Spleen (tissue), 11 donors: ENCODE results near the gene CMSS1. TPM values are rescaled to one million over a fixed set of nuclear protein-coding genes. Genes with fewer than 3 reads are reported as not detected.

Experiments
- DNase-seq: peaks from one replicate; pipeline ENCODE4 v3.0.0-alpha.2; 2020
- H3K27ac ChIP-seq, 8 donors: fragments of 200-600 bp; sonication (generic) in 7 of 8; 1 replicate in 4 of 8; 2 replicates in 4 of 8; pipeline versions ENCODE4 v1.5.0 to v1.8.0; 2016 to 2021; ENCODE audit warnings: inconsistent platforms in 4 of 8, mild to moderate bottlenecking in 4 of 8, moderate library complexity in 1 of 8
- H3K27me3 ChIP-seq, 7 donors: fragments of 200-600 bp; sonication (generic) in 6 of 7; replicated peaks in 1 of 7; 1 replicate in 4 of 7; 2 replicates in 3 of 7; pipeline versions ENCODE4 v1.5.0 to v1.8.0; 2016 to 2021; ENCODE audit warnings: inconsistent platforms in 3 of 7, mild to moderate bottlenecking in 1 of 7
- H3K36me3 ChIP-seq, 6 donors: fragments of 200-600 bp; sonication (generic) in 5 of 6; 1 replicate in 4 of 6; 2 replicates in 2 of 6; pipeline versions ENCODE4 v1.5.0 to v1.8.0; 2016 to 2021; ENCODE audit warnings: inconsistent platforms in 2 of 6
- H3K4me1 ChIP-seq, 6 donors: fragments of 200-600 bp; sonication (generic) in 5 of 6; 1 replicate in 3 of 6; 2 replicates in 3 of 6; pipeline versions ENCODE4 v1.5.0 to v1.8.0; 2016 to 2021; ENCODE audit warnings: inconsistent platforms in 3 of 6
- H3K4me3 ChIP-seq, 8 donors: fragments of 200-600 bp; sonication (generic) in 7 of 8; 1 replicate in 4 of 8; 2 replicates in 4 of 8; pipeline versions ENCODE4 v1.5.0 to v1.8.0; 2016 to 2021; ENCODE audit warnings: inconsistent platforms in 4 of 8, mild to moderate bottlenecking in 4 of 8, moderate library complexity in 2 of 8
- H3K9me3 ChIP-seq, 8 donors: fragments of 200-600 bp; sonication (generic) in 7 of 8; 1 replicate in 4 of 8; 2 replicates in 4 of 8; pipeline versions ENCODE4 v1.5.0 to v1.8.0; 2016 to 2021; ENCODE audit warnings: inconsistent platforms in 4 of 8
- CTCF ChIP-seq, 11 experiments: fragments of 200-600 bp in 7 of 11; fragments of 450-650 bp in 4 of 11; sonication (generic) in 4 of 11; IDR thresholded peaks in 8 of 11; conservative IDR thresholded peaks in 3 of 11; 1 replicate in 7 of 11; 2 replicates in 4 of 11; pipeline versions ENCODE4 v1.4.0 to v1.8.0; 2016 to 2021; ENCODE audit warnings: antibody characterized with exemption in 11 of 11, inconsistent platforms in 4 of 11, mild to moderate bottlenecking in 1 of 11
- POLR2A ChIP-seq, 3 donors: fragments of 450-650 bp; IDR thresholded peaks; one replicate each; pipeline ENCODE4 v1.5.1; 2017; ENCODE audit warnings: antibody characterized with exemption in 3 of 3, mild to moderate bottlenecking in 1 of 3
- POLR2AphosphoS5 ChIP-seq, 3 donors: sonication (generic); formaldehyde crosslinking; IDR thresholded peaks; one replicate each; pipeline ENCODE4 v1.5.1; 2017; ENCODE audit warnings: antibody characterized with exemption in 3 of 3
- whole genome bisulfite sequencing, 5 donors: extraction: QIAGEN DNeasy Blood & Tissue Kit in 3 of 5; methylation state at CpG; one replicate each; pipeline versions ENCODE4 v1.1.5 to v1.1.7; 2013 to 2018; 5-methylcytosine and 5-hydroxymethylcytosine counted together
- intact Hi-C: fragments of 100-400 bp; cut with DNase I; formaldehyde crosslinking; loops from one replicate; pipeline ENCODE4 v1.15.0; 2023; ENCODE audit warnings: low total_unique reads
- polyA plus RNA-seq, 3 donors: library from polyadenylated mRNA; stranded (reverse); fragments of 200-250 nt; gene quantifications; one replicate each; pipeline ENCODE4 v1.2.1, GENCODE V29; 2013
- total RNA-seq, 7 donors: library from RNA; depleted of rRNA in 3 of 7; stranded (reverse); fragments of >200 nt in 3 of 7; fragmentation: NEBNext Ultra II Directional in 4 of 7; extraction: Animal tissue kit (Norgen Biotek cat#: 25700) in 4 of 7; gene quantifications; one replicate each; pipeline versions ENCODE4 v1.1.0 to v1.2.1, GENCODE V29; 2016 to 2021
- donor health status: healthy with polysubstance abuse.
- donor health status: DM: no; HTN: no; CAD: no; lungs with moderate emphysema.
- donor health status: DM: no; HTN: no; CAD: no.
- donor health status: Bipolar disorder and iron deficiency.
- donor health status: healthy.
- donor health status: DM: no; HTN: no; CAD: no.
- donor health status: DM: yes; HTN: yes; CAD: no.

The CMSS1 gene
- total and polyA plus RNA-seq, 10 donors, result 6.9 to 30.1 (median 20.0) TPM

GRCh38 chr3:100042166-100042981 lies 224.7 kb downstream of the CMSS1 start:
- Histone ChIP-seq H3K4me1 (peaks cover 11 to 75% (median 63%) of the 10 kb centered on the region in 6 donors), H3K4me3 (no peak overlapping the region), H3K9me3 (no peaks in the 10 kb centered on the region), H3K36me3 (no peaks in the 10 kb centered on the region), H3K27me3 (no peaks in the 10 kb centered on the region), H3K27ac (peak overlapping the region; percentile 27 to 87 (median 71))
- intact Hi-C loops, result loop anchor here (10.0 kb wide), 1 partner anchor 168 kb away; no protein-coding TSS in a partner anchor
- 74 to 88% (median 86%) methylated on average over 6 of the region's 6 CpGs for WGBS, 5 donors
- no peak for DNase-seq
- TF ChIP-seq POLR2A (IDR thresholded peaks at IDR 0.05) (no peak), CTCF (IDR thresholded peaks at IDR 0.05 in 8 of 11, conservative IDR thresholded peaks at IDR 0.05 in 3 of 11) (no peak), POLR2AphosphoS5 (IDR thresholded peaks at IDR 0.05) (no peak)

- Histone ChIP-seq H3K9me3 (no peaks in the 10 kb centered on the region), H3K27ac (peak overlapping the region in 7 of 8 donors; percentile 52 to 87 (median 71)), H3K4me1 (peaks cover 15 to 84% (median 72%) of the 10 kb centered on the region in 6 donors), H3K4me3 (no peak overlapping the region), H3K27me3 (no peaks in the 10 kb centered on the region), H3K36me3 (no peaks in the 10 kb centered on the region)
- TF ChIP-seq CTCF (IDR thresholded peaks at IDR 0.05 in 8 of 11, conservative IDR thresholded peaks at IDR 0.05 in 3 of 11) (no peak), POLR2AphosphoS5 (IDR thresholded peaks at IDR 0.05) (no peak), POLR2A (IDR thresholded peaks at IDR 0.05) (no peak)
- intact Hi-C loops, result loop anchor here (10.0 kb wide), 1 partner anchor 168 kb away; no protein-coding TSS in a partner anchor
- 55 to 74% (median 67%) methylated on average over 1 of the region's 1 CpG for WGBS, 5 donors
- no peak for DNase-seq
These were observed 225.6 kb downstream of the CMSS1 start for GRCh38 chr3:100043271-100043670.

- intact Hi-C loops, result loop anchor here (10.0 kb wide), 1 partner anchor 170 kb away; no protein-coding TSS in a partner anchor
- Histone ChIP-seq H3K4me3 (no peak overlapping the region), H3K27ac (peak overlapping the region in 7 of 8 donors; percentile 52 to 87 (median 71)), H3K9me3 (no peaks in the 10 kb centered on the region), H3K27me3 (no peaks in the 10 kb centered on the region), H3K36me3 (no peaks in the 10 kb centered on the region), H3K4me1 (peaks cover 15 to 90% (median 75%) of the 10 kb centered on the region in 6 donors)
- TF ChIP-seq POLR2AphosphoS5 (IDR thresholded peaks at IDR 0.05), result no peak
- DNase-seq, result no peak
These were observed 226.7 kb downstream of the CMSS1 start for GRCh38 chr3:100044369-100044768.

GRCh38 chr3:100045696-100046095 lies 228.0 kb downstream of the CMSS1 start:
- TF ChIP-seq POLR2A (IDR thresholded peaks at IDR 0.05), result no peak
- peak in 1 of 3 donors; percentile 75 for TF ChIP-seq POLR2AphosphoS5 (IDR thresholded peaks at IDR 0.05)
- intact Hi-C loops, result loop anchor here (10.0 kb wide), 1 partner anchor 171 kb away; no protein-coding TSS in a partner anchor
- Histone ChIP-seq H3K27me3 (no peaks in the 10 kb centered on the region), H3K27ac (peak overlapping the region; percentile 24 to 87 (median 71)), H3K9me3 (no peaks in the 10 kb centered on the region), H3K4me1 (peaks cover 15 to 80% (median 68%) of the 10 kb centered on the region in 6 donors), H3K36me3 (no peaks in the 10 kb centered on the region), H3K4me3 (no peak overlapping the region)
- no peak for DNase-seq
- WGBS, 5 donors, result 58 to 79% (median 65%) methylated on average over 3 of the region's 3 CpGs

- H3K27ac ChIP-seq, result peak overlapping the region; percentile 44 to 87 (median 71)
- DNase-seq, result no peak
These were observed 229.3 kb downstream of the CMSS1 start for GRCh38 chr3:100046986-100047385.

More at GRCh38 chr3:100046986-100047385, 229.3 kb downstream of the CMSS1 start:
- WGBS, 5 donors, result 51 to 65% (median 57%) methylated on average over 2 of the region's 2 CpGs
- H3K4me1 ChIP-seq, result peaks cover 15 to 68% (median 60%) of the 10 kb centered on the region in 6 donors
- intact Hi-C loops, result loop anchor here (10.0 kb wide), 1 partner anchor 172 kb away; no protein-coding TSS in a partner anchor
- TF ChIP-seq POLR2A (IDR thresholded peaks at IDR 0.05), result no peak
- TF ChIP-seq CTCF (IDR thresholded peaks at IDR 0.05 in 8 of 11, conservative IDR thresholded peaks at IDR 0.05 in 3 of 11), result no peak
- no peak for TF ChIP-seq POLR2AphosphoS5 (IDR thresholded peaks at IDR 0.05)
- no peaks in the 10 kb centered on the region for H3K36me3 ChIP-seq
- no peaks in the 10 kb centered on the region for H3K9me3 ChIP-seq
- H3K4me3 ChIP-seq, result peak overlapping the region in 2 of 8 donors; percentile 10 to 23
- H3K27me3 ChIP-seq, result no peaks in the 10 kb centered on the region
